Keratinocyte (primary cell): ENCODE measurements around the gene STRBP. TPM values are rescaled to one million over a fixed set of nuclear protein-coding genes. Genes with fewer than 3 reads are reported as not detected.

Experiments used
- DNase-seq: peaks from one replicate; pipeline ENCODE4 v3.0.0-alpha.2; 2011; ENCODE audit warnings: low read depth, missing footprints, low spot score
- FAIRE-seq: peaks from 2 replicates; lab custom pipeline; 2011; peaks lifted over from hg19 to GRCh38; lab: Jason Lieb, UNC
- H2AFZ ChIP-seq: 2 replicates; pipeline ENCODE4 v1.6.0; 2012; ENCODE audit warnings: low read length, control low read depth, inconsistent platforms; ENCODE audit not compliant: control insufficient read depth
- H3K27ac ChIP-seq: 2 replicates; pipeline ENCODE4 v1.5.1; 2011; ENCODE audit warnings: low read length; ENCODE audit not compliant: control insufficient read depth, insufficient read depth
- H3K27me3 ChIP-seq: 3 replicates; pipeline ENCODE4 v1.6.0; 2011; ENCODE audit warnings: low read length; ENCODE audit not compliant: control insufficient read depth, insufficient read depth; ENCODE audit errors: extremely low read depth
- H3K36me3 ChIP-seq, 2 experiments: 2 replicates in 1 of 2; 3 replicates in 1 of 2; pipeline ENCODE4 v1.5.1; 2011; ENCODE audit warnings: low read length in 2 of 2, mild to moderate bottlenecking in 1 of 2; ENCODE audit not compliant: control insufficient read depth in 2 of 2, insufficient read depth in 2 of 2; ENCODE audit errors: extremely low read depth in 1 of 2
- H3K4me1 ChIP-seq: 3 replicates; pipeline ENCODE4 v1.5.1; 2011; ENCODE audit warnings: low read length; ENCODE audit not compliant: control insufficient read depth, insufficient read depth; ENCODE audit errors: extremely low read depth
- H3K4me2 ChIP-seq: 3 replicates; pipeline ENCODE4 v1.6.0; 2011; ENCODE audit warnings: low read depth, low read length; ENCODE audit not compliant: control insufficient read depth, insufficient read depth; ENCODE audit errors: extremely low read depth
- H3K4me3 ChIP-seq, 3 experiments: fragments of 200-600 bp in 1 of 3; sonication (generic) in 1 of 3; 2 replicates in 2 of 3; 3 replicates in 1 of 3; pipeline ENCODE4 v1.5.1; 2011 to 2016; ENCODE audit warnings: low read length in 3 of 3, mild to moderate bottlenecking in 3 of 3, control low read depth in 2 of 3, inconsistent platforms in 1 of 3, low read depth in 1 of 3, mixed read lengths in 1 of 3, mixed run types in 1 of 3, moderate library complexity in 1 of 3; ENCODE audit not compliant: control insufficient read depth in 2 of 3, insufficient read depth in 2 of 3; ENCODE audit errors: extremely low read depth in 1 of 3
- H3K79me2 ChIP-seq: 2 replicates; pipeline ENCODE4 v1.6.0; 2012; ENCODE audit warnings: low read length; ENCODE audit not compliant: control insufficient read depth, insufficient read depth
- H3K9ac ChIP-seq: 3 replicates; pipeline ENCODE4 v1.6.0; 2011; ENCODE audit warnings: low read length; ENCODE audit not compliant: control insufficient read depth, insufficient read depth; ENCODE audit errors: extremely low read depth
- H3K9me1 ChIP-seq: 3 replicates; pipeline ENCODE4 v1.6.0; 2011; ENCODE audit warnings: low read length; ENCODE audit not compliant: control insufficient read depth, insufficient read depth; ENCODE audit errors: extremely low read depth
- H3K9me3 ChIP-seq: 2 replicates; pipeline ENCODE4 v1.5.1; 2012; ENCODE audit warnings: low read depth, low read length; ENCODE audit not compliant: control insufficient read depth
- H4K20me1 ChIP-seq: 3 replicates; pipeline ENCODE4 v1.6.0; 2011; ENCODE audit warnings: low read length; ENCODE audit not compliant: control insufficient read depth, insufficient read depth; ENCODE audit errors: extremely low read depth
- EZH2 ChIP-seq: IDR thresholded peaks from one replicate; pipeline ENCODE4 v1.6.1; 2012; ENCODE audit warnings: inconsistent platforms, mild to moderate bottlenecking, low read length, moderate library complexity
- dilution Hi-C: fragments of 300-500 bp; cut with MboI; formaldehyde crosslinking; loops from one replicate; pipeline ENCODE4 v1.7.0; 2020; ENCODE audit warnings: low sequenced_read_pairs; ENCODE audit not compliant: extremely low pct_ligation_motif_present
- polyA plus RNA-seq, 5 experiments: library from polyadenylated mRNA; depleted of rRNA in 3 of 5; stranded (reverse) in 3 of 5; stranded (forward) in 1 of 5; unstranded in 1 of 5; fragments of >200 nt; gene quantifications; 1 replicate in 1 of 5; 2 replicates in 3 of 5; 3 replicates in 1 of 5; pipeline versions ENCODE4 v1.2.1 to v1.2.3, GENCODE V29; 2011 to 2012; ENCODE audit warnings: missing spikeins in 2 of 5, low read depth in 1 of 5, low replicate concordance in 1 of 5
- TF ChIP-seq, protein P1 (sequence below), 3 experiments: IDR thresholded peaks in 1 of 3; conservative IDR thresholded peaks in 1 of 3; optimal IDR thresholded peaks in 1 of 3; 2 replicates in 2 of 3; 3 replicates in 1 of 3; pipeline versions ENCODE3 to v1.5.1; 2011; ENCODE audit warnings: low read length in 3 of 3, mild to moderate bottlenecking in 3 of 3, moderate library complexity in 2 of 3, control low read depth in 1 of 3, inconsistent platforms in 1 of 3; ENCODE audit not compliant: insufficient read depth in 2 of 3; ENCODE audit errors: extremely low read depth in 1 of 3

Gene STRBP
- polyA plus RNA-seq, 1 donor (not counting 4 experiments of a cell fraction or from before 2014, with no cell fraction given): 11.3 TPM

DNA sequence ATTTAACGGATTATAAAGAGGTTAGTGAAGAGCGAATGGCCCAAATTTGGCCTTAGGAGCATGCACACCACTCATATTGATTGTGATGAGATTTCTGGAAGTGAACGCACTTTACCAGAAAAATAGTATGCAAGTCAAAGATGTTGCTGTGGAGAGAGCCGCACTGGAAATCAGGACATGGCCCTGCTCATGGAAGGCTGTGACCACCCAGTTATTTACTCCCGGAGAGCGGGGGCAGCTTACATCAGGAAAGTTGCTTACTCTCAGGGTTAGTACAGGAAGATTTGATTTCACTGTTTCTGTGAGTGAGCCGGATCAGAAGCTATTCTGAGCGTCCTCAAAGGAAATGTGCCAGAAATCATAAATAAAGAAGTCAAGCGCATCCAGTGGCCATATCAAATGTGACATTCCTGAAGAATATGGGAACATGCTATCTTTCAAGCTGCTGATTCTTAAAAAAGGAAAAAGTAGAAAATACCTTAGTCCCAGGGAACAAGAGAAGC is 42.9 kb upstream of the STRBP start:
- no peak for FAIRE-seq
- H3K9ac ChIP-seq: no peak overlapping the region
- H3K4me1 ChIP-seq: no peaks in the 10 kb centered on the region
- TF ChIP-seq, protein P1, sequence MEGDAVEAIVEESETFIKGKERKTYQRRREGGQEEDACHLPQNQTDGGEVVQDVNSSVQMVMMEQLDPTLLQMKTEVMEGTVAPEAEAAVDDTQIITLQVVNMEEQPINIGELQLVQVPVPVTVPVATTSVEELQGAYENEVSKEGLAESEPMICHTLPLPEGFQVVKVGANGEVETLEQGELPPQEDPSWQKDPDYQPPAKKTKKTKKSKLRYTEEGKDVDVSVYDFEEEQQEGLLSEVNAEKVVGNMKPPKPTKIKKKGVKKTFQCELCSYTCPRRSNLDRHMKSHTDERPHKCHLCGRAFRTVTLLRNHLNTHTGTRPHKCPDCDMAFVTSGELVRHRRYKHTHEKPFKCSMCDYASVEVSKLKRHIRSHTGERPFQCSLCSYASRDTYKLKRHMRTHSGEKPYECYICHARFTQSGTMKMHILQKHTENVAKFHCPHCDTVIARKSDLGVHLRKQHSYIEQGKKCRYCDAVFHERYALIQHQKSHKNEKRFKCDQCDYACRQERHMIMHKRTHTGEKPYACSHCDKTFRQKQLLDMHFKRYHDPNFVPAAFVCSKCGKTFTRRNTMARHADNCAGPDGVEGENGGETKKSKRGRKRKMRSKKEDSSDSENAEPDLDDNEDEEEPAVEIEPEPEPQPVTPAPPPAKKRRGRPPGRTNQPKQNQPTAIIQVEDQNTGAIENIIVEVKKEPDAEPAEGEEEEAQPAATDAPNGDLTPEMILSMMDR (optimal IDR thresholded peaks at IDR 0.05 in 1 of 3, IDR thresholded peaks at IDR 0.05 in 1 of 3, conservative IDR thresholded peaks at IDR 0.05 in 1 of 3; ENCODE audit: extremely low read depth in 1 of 3, insufficient read depth in 2 of 3, low read length in 3 of 3): no peak
- TF ChIP-seq EZH2: no peak
- no peaks in the 10 kb centered on the region for H4K20me1 ChIP-seq
- H3K4me3 ChIP-seq: no peak overlapping the region
- no peaks in the 10 kb centered on the region for H3K36me3 ChIP-seq
- DNase-seq: no peak
- no peaks in the 10 kb centered on the region for H3K27me3 ChIP-seq
- H3K9me3 ChIP-seq: no peaks in the 10 kb centered on the region
- H3K9me1 ChIP-seq: no peaks in the 10 kb centered on the region
- H2AFZ ChIP-seq: no peak overlapping the region
- dilution Hi-C loops: no loop called here
- no peaks in the 10 kb centered on the region for H3K79me2 ChIP-seq
- H3K4me2 ChIP-seq: no peak overlapping the region
- H3K27ac ChIP-seq: no peak overlapping the region

GRCh38 chr9:123310551-123311249 is 42.3 kb upstream of the STRBP start:
- no peaks in the 10 kb centered on the region for H3K36me3 ChIP-seq
- FAIRE-seq: no peak
- H3K9me1 ChIP-seq: no peaks in the 10 kb centered on the region
- H3K9me3 ChIP-seq: no peaks in the 10 kb centered on the region
- no peaks in the 10 kb centered on the region for H3K4me1 ChIP-seq
- no peak overlapping the region for H3K4me2 ChIP-seq
- TF ChIP-seq EZH2: no peak
- TF ChIP-seq, protein P1 (optimal IDR thresholded peaks at IDR 0.05 in 1 of 3, IDR thresholded peaks at IDR 0.05 in 1 of 3, conservative IDR thresholded peaks at IDR 0.05 in 1 of 3; ENCODE audit: extremely low read depth in 1 of 3, insufficient read depth in 2 of 3, low read length in 3 of 3): no peak
- dilution Hi-C loops: no loop called here
- no peak overlapping the region for H3K27ac ChIP-seq
- no peaks in the 10 kb centered on the region for H4K20me1 ChIP-seq
- H3K79me2 ChIP-seq: no peaks in the 10 kb centered on the region
- no peak for DNase-seq
- no peak overlapping the region for H3K9ac ChIP-seq
- no peak overlapping the region for H2AFZ ChIP-seq
- no peak overlapping the region for H3K4me3 ChIP-seq
- H3K27me3 ChIP-seq: no peaks in the 10 kb centered on the region
